ENCODE data around the gene CFAP119. TPM values are rescaled to one million over a fixed set of nuclear protein-coding genes. Genes with fewer than 3 reads are reported as not detected.

The CFAP119 gene
- total and polyA plus RNA-seq, 9 of the 15 experiments (the other 6 are each of a cell fraction or from before 2014, with no cell fraction given), result 5.5 to 33.7 (median 9.6) TPM

DNA sequence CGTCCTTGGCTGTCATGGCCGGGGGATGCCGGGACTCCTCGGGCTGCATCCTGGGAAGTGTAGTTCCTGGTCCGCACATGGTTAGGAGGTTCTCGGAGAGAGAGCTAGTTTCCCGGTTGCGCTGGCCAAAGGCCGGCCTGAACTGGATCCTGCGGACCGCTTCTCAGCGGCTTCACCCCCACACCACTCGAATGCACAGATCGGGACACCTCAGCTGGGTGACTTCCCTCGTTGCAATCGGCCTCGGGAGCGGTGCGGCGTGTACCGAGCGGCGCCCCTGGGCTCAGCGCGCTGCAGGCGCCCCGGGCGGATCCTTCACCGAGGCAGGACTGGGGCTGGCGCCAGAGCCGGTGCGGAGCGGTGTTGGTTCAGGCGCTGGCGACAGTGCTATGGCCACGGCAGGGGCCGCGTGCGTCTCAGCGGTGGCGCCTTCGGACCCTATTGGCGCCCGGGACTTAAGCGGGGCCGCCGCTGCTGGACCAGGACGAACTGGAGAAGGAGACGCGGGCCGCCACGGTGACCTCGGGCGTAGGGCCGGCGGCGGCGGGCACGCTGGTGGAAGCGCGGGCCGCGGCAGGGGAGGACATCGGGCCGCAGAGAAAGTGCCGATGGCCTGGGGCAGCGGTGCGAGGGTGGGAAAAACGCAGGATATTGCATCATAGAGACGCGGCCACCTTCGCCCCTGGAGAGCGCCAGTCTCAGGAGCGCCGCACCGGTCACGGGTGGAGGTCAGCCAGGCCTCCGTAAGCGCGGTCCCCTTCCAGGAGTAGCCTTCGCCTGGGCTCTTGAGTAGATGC lies 13.7 kb upstream of the CFAP119 start (continued):
- TF ChIP-seq ZBTB17 (CRISPR knock-in tag; IDR thresholded peaks at IDR 0.05) (peak; percentile 45), ZNF655 (CRISPR knock-in tag; IDR thresholded peaks at IDR 0.05) (no peak), GATAD2B (IDR thresholded peaks at IDR 0.05; ENCODE audit: borderline replicate concordance) (no peak), NCOA1 (IDR thresholded peaks at IDR 0.05; ENCODE audit: low read depth) (no peak), NFIX (CRISPR knock-in tag; IDR thresholded peaks at IDR 0.05; ENCODE audit: low read depth) (no peak), POLR2A (conservative IDR thresholded peaks at IDR 0.05) (peak; percentile 93), RNF2 (IDR thresholded peaks at IDR 0.05) (peak; percentile 45), HDAC6 (IDR thresholded peaks at IDR 0.05; ENCODE audit: low read depth, low read length) (0 out of 2 replicates have a peak, but pooled peaks have one; percentile 61), BMI1 (IDR thresholded peaks at IDR 0.05; ENCODE audit: low read length) (no peak), ZBTB40 (IDR thresholded peaks at IDR 0.05) (peak; percentile 47; the same call in 1 of the 2 replicates), ZBTB40 (CRISPR knock-in tag; IDR thresholded peaks at IDR 0.05) (no peak), CBFA2T3 (IDR thresholded peaks at IDR 0.05) (0 out of 2 replicates have a peak, but pooled peaks have one; percentile 2), TBL1XR1 (IDR thresholded peaks at IDR 0.05; ENCODE audit: low read length in 2 of 2) (no peak), MTA1 (IDR thresholded peaks at IDR 0.05; ENCODE audit: borderline replicate concordance) (peak; percentile 89), TBP (optimal IDR thresholded peaks at IDR 0.05; ENCODE audit: low read depth, low read length) (peak; percentile 83), ATF7 (IDR thresholded peaks at IDR 0.05) (peak; percentile 85), NELFE (IDR thresholded peaks at IDR 0.05; ENCODE audit: insufficient read depth, insufficient read length) (no peak), BRD9 (IDR thresholded peaks at IDR 0.05; ENCODE audit: low read depth, partially characterized antibody) (no peak), ZNF583 (CRISPR knock-in tag; IDR thresholded peaks at IDR 0.05) (0 out of 2 replicates have a peak, but pooled peaks have one; percentile 30), SPI1 (IDR thresholded peaks at IDR 0.05; ENCODE audit: borderline replicate concordance, low read depth, low read length) (no peak), CBFA2T2 (conservative IDR thresholded peaks at IDR 0.05) (no peak), SRSF7 (optimal IDR thresholded peaks at IDR 0.05; ENCODE audit: low read depth, low read length) (peak; percentile 59)

Data from K562 (cell line).